CD1c-positive myeloid dendritic cell (primary cell): Measurements from ENCODE around the gene PCNX3.
"Not testable (repeated sequence)": the region's sequence is repeated elsewhere in the genome, so short reads cannot be mapped to it uniquely, and the experiment has no call there.

Source experiments
- DNase-seq: peaks from one replicate; pipeline ENCODE4 v3.0.0-alpha.2; 2016; ENCODE audit errors: extremely low spot score

Gene PCNX3

GRCh38 chr11:65619281-65619928 is 3.8 kb downstream of the PCNX3 start:
- DNase-seq, result no peak

- DNase-seq, result no peak
Measured at GRCh38 chr11:65620666-65621065, 5.1 kb downstream of the PCNX3 start.

DNA sequence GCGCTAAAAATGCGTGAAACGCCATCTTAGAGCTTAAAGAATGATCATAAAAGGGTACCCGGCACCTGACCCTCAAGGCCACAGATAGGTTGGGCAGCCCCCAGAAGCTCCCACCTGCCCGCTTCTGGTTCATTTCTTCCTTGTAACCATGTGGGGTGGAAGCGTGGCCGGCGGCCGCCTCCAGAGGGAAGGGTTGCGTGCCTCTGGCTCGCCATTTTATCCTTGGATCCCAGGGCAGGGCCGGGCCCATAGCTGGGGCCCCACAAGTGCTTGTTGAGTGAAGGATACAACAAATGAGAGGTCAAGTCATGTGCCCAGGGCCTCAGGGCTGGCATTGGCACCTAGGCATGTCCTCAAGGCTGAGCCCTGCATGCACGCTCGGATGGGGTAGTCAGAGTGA is 5.9 kb downstream of the PCNX3 start:
- DNase-seq, result no peak

DNA sequence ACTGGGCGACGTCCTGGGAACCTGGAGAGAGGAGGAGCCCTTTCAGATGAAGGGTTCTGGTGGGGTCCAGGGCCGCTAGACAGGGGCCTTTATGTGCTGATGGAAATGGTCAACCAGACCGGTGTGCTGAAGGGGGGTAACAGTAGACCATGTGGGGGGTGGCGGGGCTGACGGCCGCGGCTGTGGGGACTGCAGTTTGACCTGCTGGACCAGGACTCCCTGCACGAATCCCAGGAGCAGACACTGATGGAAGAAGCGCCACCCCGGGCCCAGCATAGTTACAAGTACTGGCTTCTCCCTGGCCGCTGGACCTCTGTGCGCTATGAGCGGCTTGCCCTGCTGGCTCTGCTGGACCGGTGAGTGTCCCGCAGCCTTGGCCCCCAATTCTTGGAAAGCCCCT is 6.4 kb downstream of the PCNX3 start:
- no peak for DNase-seq

DNA sequence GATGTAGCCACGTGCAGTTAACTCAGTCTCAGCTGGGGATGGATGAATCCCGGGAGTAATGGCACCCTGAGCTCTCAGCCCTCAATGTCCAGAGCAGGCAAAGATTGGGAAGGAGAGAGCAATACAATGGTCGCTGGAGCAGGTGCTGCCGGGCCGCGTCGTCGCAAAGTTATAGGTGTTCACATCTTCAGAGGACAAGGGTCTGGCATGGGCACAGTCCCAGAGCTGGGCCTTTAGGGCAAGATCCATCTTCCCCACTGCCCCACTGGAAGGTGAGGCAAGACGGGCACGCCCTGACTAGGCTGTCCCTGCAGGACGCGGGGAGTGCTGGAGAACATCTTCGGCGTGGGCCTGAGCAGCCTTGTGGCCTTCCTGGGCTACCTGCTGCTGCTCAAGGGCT is 7.6 kb downstream of the PCNX3 start:
- no peak for DNase-seq

GRCh38 chr11:65623852-65624616 is 8.5 kb downstream of the PCNX3 start:
- DNase-seq, result no peak

DNA sequence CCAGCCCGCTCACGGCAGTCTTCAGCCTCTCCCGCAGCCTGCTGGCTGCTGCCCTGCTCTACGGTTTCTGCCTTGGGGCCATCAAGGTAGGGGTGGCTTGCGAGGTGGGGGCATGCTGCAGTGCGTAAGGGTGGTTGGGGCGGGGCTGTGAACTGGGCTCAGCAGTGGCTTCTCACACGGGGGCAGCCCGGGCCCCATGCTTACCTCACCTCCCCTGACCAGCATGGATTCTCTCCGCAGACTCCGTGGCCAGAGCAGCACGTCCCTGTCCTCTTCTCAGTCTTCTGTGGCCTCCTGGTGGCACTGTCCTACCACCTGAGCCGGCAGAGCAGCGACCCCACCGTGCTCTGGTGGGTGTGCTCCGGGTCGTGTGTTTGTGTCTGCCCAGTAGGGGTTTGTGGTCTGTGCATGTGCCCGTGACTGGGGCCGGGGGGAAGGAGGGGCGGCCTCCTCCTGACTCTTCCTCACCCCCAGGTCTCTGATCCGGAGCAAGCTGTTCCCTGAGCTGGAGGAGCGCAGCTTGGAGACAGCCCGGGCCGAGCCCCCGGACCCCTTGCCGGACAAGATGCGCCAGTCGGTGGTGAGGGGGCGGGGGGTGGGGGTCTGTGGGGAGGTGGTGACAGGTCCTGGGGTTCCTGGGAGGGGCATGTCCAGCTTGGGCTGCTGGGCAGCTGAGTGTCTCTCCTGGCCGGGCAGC is 9.5 kb downstream of the PCNX3 start:
- no peak for DNase-seq

- DNase-seq, result peak; percentile 67
Measured at GRCh38 chr11:65625628-65626342, 10.2 kb downstream of the PCNX3 start.

DNA sequence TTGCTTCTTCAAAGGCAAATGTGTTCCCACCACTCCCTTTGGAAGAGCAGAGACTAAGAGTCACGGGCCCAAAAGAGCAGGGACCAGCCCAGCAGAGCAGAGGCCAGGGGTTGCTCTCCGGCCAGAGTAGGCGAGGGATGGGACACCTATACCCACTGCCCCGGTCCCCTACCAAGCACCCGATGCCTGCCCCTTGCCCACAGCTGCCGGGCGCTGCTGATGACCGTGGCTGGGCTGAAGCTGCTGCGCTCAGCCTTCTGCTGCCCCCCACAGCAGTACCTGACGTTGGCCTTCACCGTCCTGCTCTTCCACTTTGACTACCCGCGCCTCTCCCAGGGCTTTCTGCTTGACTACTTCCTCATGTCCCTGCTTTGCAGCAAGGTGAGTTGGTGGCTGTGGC is 11.6 kb downstream of the PCNX3 start:
- DNase-seq, result no peak

GRCh38 chr11:65629579-65629978 is 14.0 kb downstream of the PCNX3 start:
- no peak for DNase-seq

DNA sequence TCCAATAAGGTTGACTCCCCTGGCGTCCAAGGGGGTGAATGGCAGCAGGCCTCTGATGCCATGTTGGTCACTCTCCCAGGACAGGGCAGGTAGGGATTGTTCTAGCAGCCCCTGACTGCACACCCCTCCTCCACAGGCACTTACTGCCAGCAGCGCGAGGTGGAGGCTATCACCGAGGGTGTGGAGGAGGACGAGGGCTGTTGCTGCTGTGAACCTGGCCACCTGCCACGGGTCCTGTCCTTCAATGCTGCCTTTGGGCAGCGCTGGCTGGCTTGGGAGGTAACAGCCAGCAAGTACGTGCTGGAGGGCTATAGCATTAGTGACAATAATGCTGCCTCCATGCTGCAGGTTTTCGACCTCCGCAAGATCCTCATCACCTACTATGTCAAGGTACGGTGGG is 14.6 kb downstream of the PCNX3 start:
- DNase-seq, result no peak

DNA sequence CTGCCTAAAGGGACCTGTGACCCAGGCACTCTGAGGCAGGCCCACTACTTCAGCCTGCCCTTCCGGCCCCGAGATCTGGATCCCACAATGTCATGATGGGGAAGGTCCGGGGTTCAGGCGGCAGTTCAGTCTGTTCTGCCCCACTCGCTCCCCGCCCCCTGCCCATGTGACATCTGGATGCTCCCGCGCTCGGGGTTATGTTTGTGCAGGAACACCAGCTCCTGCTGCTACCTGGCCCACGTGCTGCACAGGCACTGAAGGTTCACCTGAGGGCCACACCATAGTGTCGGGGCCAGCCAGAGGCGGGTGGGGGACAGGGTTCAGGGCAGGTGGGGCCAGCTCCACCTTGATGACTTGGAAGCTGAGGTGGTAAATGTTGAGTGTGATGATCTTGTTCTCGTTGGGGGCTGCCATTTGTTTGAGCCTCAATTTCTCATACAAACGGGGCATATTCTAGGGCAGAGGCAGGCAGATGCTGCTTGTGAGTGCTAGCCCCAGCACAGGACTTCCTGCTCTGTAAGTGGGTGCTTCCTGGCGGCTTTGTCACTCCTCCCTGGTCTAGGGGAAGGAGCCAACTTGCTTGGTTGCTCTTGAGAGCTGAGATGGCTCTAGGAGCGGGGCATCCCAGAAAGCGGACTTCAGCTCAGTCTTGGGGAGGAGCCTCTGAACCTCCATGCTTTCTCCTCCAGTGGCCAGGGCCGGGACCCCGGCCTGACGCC is 18.0 kb downstream of the PCNX3 start:
- no peak for DNase-seq

DNA sequence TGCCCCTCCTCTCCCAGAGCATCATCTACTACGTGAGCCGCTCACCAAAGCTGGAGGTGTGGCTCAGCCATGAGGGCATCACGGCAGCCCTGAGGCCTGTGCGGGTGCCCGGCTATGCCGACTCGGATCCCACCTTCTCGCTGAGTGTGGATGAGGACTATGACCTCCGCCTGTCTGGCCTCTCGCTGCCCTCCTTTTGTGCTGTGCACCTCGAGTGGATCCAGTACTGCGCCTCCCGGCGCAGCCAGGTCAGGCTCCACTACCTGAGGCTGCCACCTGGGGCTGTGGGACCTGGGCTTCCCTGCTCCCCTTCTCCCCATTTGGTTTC is 18.5 kb downstream of the PCNX3 start:
- no peak for DNase-seq

- no peak for DNase-seq
Measured at GRCh38 chr11:65634440-65634839, 18.9 kb downstream of the PCNX3 start.

DNA sequence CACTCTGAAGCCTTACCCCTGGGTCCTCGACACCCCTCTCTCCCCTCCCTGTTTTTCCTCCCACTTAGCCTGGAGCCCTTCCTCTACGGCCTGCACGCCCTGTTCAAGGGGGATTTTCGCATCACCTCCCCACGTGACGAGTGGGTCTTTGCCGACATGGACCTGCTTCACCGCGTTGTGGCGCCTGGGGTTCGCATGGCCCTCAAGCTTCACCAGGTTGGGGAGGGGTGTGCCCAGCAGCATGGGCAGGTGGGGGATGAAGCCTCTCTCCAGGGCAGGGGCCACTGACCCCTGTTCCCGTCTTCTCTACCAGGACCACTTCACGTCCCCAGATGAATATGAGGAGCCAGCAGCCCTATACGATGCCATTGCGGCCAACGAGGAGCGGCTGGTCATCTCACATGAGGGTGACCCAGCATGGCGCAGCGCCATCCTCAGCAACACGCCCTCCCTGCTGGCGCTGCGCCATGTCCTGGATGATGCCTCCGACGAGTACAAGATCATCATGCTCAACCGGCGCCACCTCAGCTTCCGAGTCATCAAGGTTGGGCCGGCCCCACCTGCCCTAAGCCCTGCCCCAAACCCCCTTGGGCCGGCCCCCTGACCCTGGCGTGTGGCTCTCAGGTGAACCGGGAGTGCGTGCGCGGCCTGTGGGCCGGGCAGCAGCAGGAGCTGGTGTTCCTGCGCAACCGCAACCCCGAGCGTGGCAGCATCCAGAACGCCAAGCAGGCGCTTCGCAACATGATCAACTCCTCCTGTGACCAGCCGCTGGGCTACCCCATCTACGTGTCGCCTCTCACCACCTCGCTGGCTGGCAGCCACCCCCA is 19.5 kb downstream of the PCNX3 start:
- no peak for DNase-seq

DNA sequence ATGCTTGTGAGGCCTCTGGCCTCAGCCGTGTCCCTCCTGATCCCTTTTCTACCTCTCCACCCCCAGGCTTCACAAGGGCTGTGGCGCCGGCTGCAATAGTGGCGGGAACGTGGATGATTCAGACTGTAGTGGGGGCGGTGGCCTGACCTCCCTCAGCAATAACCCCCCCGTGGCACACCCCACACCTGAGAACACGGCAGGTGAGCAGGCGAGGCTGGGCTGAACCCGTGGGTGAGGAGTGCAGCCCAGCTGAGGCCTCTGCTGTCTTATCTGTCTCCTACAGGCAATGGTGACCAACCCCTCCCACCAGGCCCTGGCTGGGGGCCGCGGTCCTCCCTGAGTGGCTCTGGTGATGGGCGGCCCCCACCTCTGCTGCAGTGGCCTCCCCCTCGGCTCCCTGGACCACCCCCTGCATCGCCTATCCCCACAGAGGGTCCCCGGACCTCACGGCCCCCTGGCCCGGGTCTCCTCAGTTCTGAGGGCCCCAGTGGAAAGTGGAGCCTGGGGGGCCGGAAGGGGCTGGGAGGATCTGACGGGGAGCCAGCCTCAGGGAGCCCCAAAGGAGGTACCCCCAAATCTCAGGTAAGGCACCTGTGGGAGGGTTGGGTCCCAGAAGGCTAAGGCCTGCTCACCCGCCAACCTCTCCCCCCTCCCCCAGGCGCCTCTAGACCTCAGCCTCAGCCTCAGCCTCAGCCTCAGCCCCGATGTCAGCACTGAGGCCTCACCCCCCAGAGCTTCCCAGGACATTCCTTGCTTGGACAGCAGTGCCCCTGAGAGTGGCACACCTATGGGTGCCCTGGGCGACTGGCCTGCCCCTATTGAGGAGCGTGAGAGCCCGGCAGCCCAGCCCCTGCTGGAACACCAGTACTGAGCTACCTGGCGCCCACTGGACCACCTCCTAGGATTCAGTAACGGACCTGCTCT is 20.8 kb downstream of the PCNX3 start:
- no peak for DNase-seq

DNA sequence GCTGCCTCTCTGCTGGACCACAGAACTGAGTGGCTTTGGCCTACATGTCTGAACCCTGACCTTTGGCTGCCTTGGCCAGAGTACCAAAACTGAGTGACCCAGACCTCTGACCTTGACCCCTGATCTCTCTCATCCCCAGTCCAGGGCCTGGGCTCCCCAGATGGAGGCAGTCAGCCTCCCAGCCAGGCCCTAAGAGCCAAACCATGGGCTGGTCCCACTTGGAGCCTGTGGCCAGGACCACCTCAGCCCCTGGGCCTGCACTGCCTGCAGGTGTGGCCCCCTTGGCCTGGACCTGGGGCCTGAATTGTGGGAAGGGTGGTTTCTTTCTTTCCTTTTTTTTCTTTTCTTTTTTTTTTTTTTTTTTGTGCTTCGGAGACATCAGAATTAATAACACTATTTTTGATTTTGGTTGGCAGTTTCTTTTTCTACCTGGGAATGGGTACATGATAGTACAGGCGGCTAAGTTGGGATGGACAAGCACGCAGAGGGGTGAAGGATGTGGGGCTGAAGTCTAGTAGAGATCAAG is 21.5 kb downstream of the PCNX3 start:
- no peak for DNase-seq

GRCh38 chr11:65637794-65638419 is 22.3 kb downstream of the PCNX3 start, which contains the start of gene SIPA1:
Gene SIPA1, plus strand, starts transcription at chr11:65638101. Its CDS starts 2,821 bp downstream, at chr11:65640922.
- DNase-seq, result peak; percentile 87

DNA sequence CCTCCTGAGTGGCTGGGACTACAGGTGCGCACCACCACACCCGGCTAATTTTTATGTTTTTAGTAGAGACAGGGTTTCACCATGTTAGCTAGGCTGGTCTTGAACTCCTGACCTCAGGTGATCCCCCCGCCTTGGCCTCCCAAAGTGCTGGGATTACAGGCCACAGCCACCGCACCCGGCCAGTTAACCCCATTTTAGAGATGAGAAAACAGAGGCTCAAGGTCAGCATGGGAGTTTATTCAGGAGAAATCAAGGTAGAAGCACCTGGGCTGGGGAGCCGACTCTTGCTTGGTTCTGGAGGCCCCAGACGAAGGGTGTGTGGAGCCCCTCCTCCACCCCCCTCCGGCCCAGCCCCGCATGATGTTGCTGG is 23.6 kb downstream of the PCNX3 start:
- DNase-seq, result not testable (repeated sequence)
